GM18508 (cell line): ENCODE results near the gene PCDH15.
"Not testable (repeated sequence)": the region's sequence is repeated elsewhere in the genome, so short reads cannot be mapped to it uniquely, and the experiment has no call there.

Experiments used
- ATAC-seq: cut with Tn5 transposase; IDR thresholded peaks from one replicate; pipeline ENCODE4 v1.9.1; 2021; ENCODE audit warnings: moderate number of reproducible peaks; ENCODE audit not compliant: insufficient read depth, unreplicated experiment

PCDH15 gene

GRCh38 chr10:54026340-54026739 is 774.7 kb downstream of the PCDH15 start:
- no peak for ATAC-seq

- ATAC-seq, result no peak
Measured at GRCh38 chr10:54011117-54011516, 789.9 kb downstream of the PCDH15 start.

GRCh38 chr10:54010337-54010933 is 790.6 kb downstream of the PCDH15 start:
- ATAC-seq, result no peak

GRCh38 chr10:54009672-54010071 is 791.4 kb downstream of the PCDH15 start:
- ATAC-seq, result no peak

GRCh38 chr10:54002077-54002476 is 799.0 kb downstream of the PCDH15 start:
- no peak for ATAC-seq

GRCh38 chr10:53997953-53998352 is 803.1 kb downstream of the PCDH15 start:
- no peak for ATAC-seq

GRCh38 chr10:53990799-53991238 is 810.2 kb downstream of the PCDH15 start:
- no peak for ATAC-seq

- no peak for ATAC-seq
Measured at GRCh38 chr10:53983431-53983830, 817.6 kb downstream of the PCDH15 start.

GRCh38 chr10:53980210-53980609 is 820.8 kb downstream of the PCDH15 start:
- ATAC-seq, result no peak

- no peak for ATAC-seq
Measured at GRCh38 chr10:53978301-53978700, 822.7 kb downstream of the PCDH15 start.

GRCh38 chr10:53977267-53977666 is 823.8 kb downstream of the PCDH15 start:
- ATAC-seq, result no peak

GRCh38 chr10:53957401-53957800 is 843.6 kb downstream of the PCDH15 start:
- ATAC-seq, result no peak

GRCh38 chr10:53955091-53955490 is 845.9 kb downstream of the PCDH15 start:
- ATAC-seq, result no peak

GRCh38 chr10:53952698-53953630 is 848.1 kb downstream of the PCDH15 start:
- no peak for ATAC-seq

- ATAC-seq, result no peak
Measured at GRCh38 chr10:53939654-53940053, 861.4 kb downstream of the PCDH15 start.

- no peak for ATAC-seq
Measured at GRCh38 chr10:53930648-53931047, 870.4 kb downstream of the PCDH15 start.

- not testable (repeated sequence) for ATAC-seq
Measured at GRCh38 chr10:53924051-53924700, 876.9 kb downstream of the PCDH15 start.

- no peak for ATAC-seq
Measured at GRCh38 chr10:53918755-53919154, 882.3 kb downstream of the PCDH15 start.

GRCh38 chr10:53909791-53910190 is 891.2 kb downstream of the PCDH15 start:
- no peak for ATAC-seq

- no peak for ATAC-seq
Measured at GRCh38 chr10:53904506-53905241, 896.4 kb downstream of the PCDH15 start.
